ENCODE data around the gene APBA1.

APBA1 gene

GRCh38 chr9:69671879-69672595, at the start of gene APBA1:
TSS of gene APBA1 (minus strand) at chr9:69672371.
- peak; percentile 22 for DNase-seq

- DNase-seq = no peak
Measured at GRCh38 chr9:69719983-69720382, 47.8 kb upstream of the APBA1 start.

- no peak for DNase-seq
Measured at GRCh38 chr9:69719367-69719766, 47.2 kb upstream of the APBA1 start.

GRCh38 chr9:69718218-69718617, 46.0 kb upstream of the APBA1 start:
- DNase-seq = no peak

GRCh38 chr9:69715825-69716224, 43.7 kb upstream of the APBA1 start:
- DNase-seq = no peak

- DNase-seq = no peak
Measured at GRCh38 chr9:69715096-69715495, 42.9 kb upstream of the APBA1 start.

- DNase-seq = no peak
Measured at GRCh38 chr9:69697475-69697874, 25.3 kb upstream of the APBA1 start.

GRCh38 chr9:69696802-69697201, 24.6 kb upstream of the APBA1 start:
- no peak for DNase-seq

- DNase-seq = no peak
Measured at GRCh38 chr9:69689991-69690538, 17.9 kb upstream of the APBA1 start.

- DNase-seq = no peak
Measured at GRCh38 chr9:69683927-69684326, 11.8 kb upstream of the APBA1 start.

- DNase-seq = no peak
Measured at GRCh38 chr9:69678843-69679538, 6.8 kb upstream of the APBA1 start.

- DNase-seq = no peak
Measured at GRCh38 chr9:69677931-69678330, 5.8 kb upstream of the APBA1 start.

GRCh38 chr9:69675563-69675962, 3.4 kb upstream of the APBA1 start:
- DNase-seq = peak; percentile 31

GRCh38 chr9:69674716-69675438, 2.7 kb upstream of the APBA1 start:
- DNase-seq = peak; percentile 65

GRCh38 chr9:69674112-69674685, 2.0 kb upstream of the APBA1 start:
- DNase-seq = no peak

GRCh38 chr9:69673311-69673640, 1.1 kb upstream of the APBA1 start:
- no peak for DNase-seq

- DNase-seq = peak; percentile 32
Measured at GRCh38 chr9:69672596-69673310, 582 bp upstream of the APBA1 start.

- DNase-seq = no peak
Measured at GRCh38 chr9:69671311-69671878, 776 bp downstream of the APBA1 start.

GRCh38 chr9:69667306-69667705, 4.9 kb downstream of the APBA1 start:
- DNase-seq = no peak

GRCh38 chr9:69660304-69660703, 11.9 kb downstream of the APBA1 start:
- DNase-seq = peak; percentile 11

GRCh38 chr9:69658987-69659675, 13.0 kb downstream of the APBA1 start:
- DNase-seq = peak; percentile 7

- DNase-seq = no peak
Measured at GRCh38 chr9:69657269-69657668, 14.9 kb downstream of the APBA1 start.
